Activated CD4-positive, alpha-beta T cell treated with anti-CD3 and anti-CD28 coated beads for 36 hours (primary cell): ENCODE results near the gene RELL2. TPM values are rescaled to one million over a fixed set of nuclear protein-coding genes. Genes with fewer than 3 reads are reported as not detected.

Source experiments
- ATAC-seq: fragments of 200-7000 bp; cut with Tn5 transposase; one replicate; pipeline ENCODE4 v1.10.0; 2021; ENCODE audit warnings: mild to moderate bottlenecking, moderate library complexity
- CTCF ChIA-PET: fragments of 350-600 bp; sonication (Branson Sonifier 250); formaldehyde crosslinking; loops from one replicate; lab custom pipeline; 2021; ENCODE audit warnings: antibody characterized with exemption; lab: Charles Lee
- POLR2A ChIA-PET: fragments of 350-600 bp; sonication (Branson Sonifier 250); formaldehyde crosslinking; loops from one replicate; lab custom pipeline; 2021; ENCODE audit warnings: antibody characterized with exemption, inconsistent platforms; lab: Charles Lee
- DNase-seq: peaks from one replicate; pipeline ENCODE4 v3.0.0-alpha.2; 2020
- H3K27ac Mint-ChIP-seq: one replicate; pipeline ENCODE4 v1.8.0; 2021; ENCODE audit warnings: mixed read lengths
- H3K27me3 Mint-ChIP-seq: one replicate; pipeline ENCODE4 v1.8.0; 2021; ENCODE audit warnings: mixed read lengths
- H3K36me3 Mint-ChIP-seq: one replicate; pipeline ENCODE4 v1.8.0; 2021; ENCODE audit warnings: low read depth, mixed read lengths
- H3K4me1 Mint-ChIP-seq: one replicate; pipeline ENCODE4 v1.8.0; 2021; ENCODE audit warnings: mixed read lengths
- H3K4me3 Mint-ChIP-seq: one replicate; pipeline ENCODE4 v1.8.0; 2021; ENCODE audit warnings: mild to moderate bottlenecking, moderate library complexity, mixed read lengths
- H3K9me3 Mint-ChIP-seq: one replicate; pipeline ENCODE4 v1.8.0; 2021; ENCODE audit warnings: low read depth, mixed read lengths
- intact Hi-C, 2 experiments: fragments of 100-400 bp; cut with DNase I in 1 of 2; cut with micrococcal nuclease in 1 of 2; formaldehyde crosslinking; loops; one replicate each; pipeline versions ENCODE4 v1.14.2 to v1.15.1; 2022 to 2024; cut with DNase I, micrococcal nuclease
- total RNA-seq, 2 experiments: library from RNA; stranded (reverse); gene quantifications; one replicate each; pipeline ENCODE4 v1.2.3, GENCODE V29; 2021

RELL2 gene
- total RNA-seq, 2 experiments from 2014 or later, result 24.3 to 27.8 TPM

- intact Hi-C loops, result loop anchor here in 1 of 2 experiments (5.0 kb wide), 1 partner anchor 312 kb away; the partner anchor contains the start of gene TAF7
- no peaks in the 10 kb centered on the region for H3K27me3 Mint-ChIP-seq
- H3K9me3 Mint-ChIP-seq, result no peaks in the 10 kb centered on the region
- ChIA-PET CTCF (interaction anchor here (0.7 to 10.7 kb wide), 7 partner anchors 9 to 226 kb away, joined by 3 to 161 read pairs (median 15); partner anchors contain the start of genes DIAPH1 and PCDHGB6), POLR2A (no interaction called here)
- DNase-seq (no peak), ATAC-seq (no peak)
- peaks cover 36% of the 10 kb centered on the region for H3K4me1 Mint-ChIP-seq
- H3K27ac Mint-ChIP-seq, result peak overlapping the region; percentile 55
- peaks cover 40% of the 10 kb centered on the region for H3K36me3 Mint-ChIP-seq
- H3K4me3 Mint-ChIP-seq, result peak overlapping the region; percentile 92
These were observed 2.1 kb upstream of the RELL2 start for GRCh38 chr5:141634720-141635119.

GRCh38 chr5:141635646-141636045, 1.2 kb upstream of the RELL2 start:
- DNase-seq (no peak), ATAC-seq (no peak)
- no peaks in the 10 kb centered on the region for H3K27me3 Mint-ChIP-seq
- POLR2A ChIA-PET, result interaction anchor here (1.4 to 2.3 kb wide), 4 partner anchors 16 to 288 kb away, joined by 3 to 17 read pairs (median 9); partner anchors contain the start of genes DELE1, DIAPH1 and FCHSD1
- H3K4me3 Mint-ChIP-seq, result peak overlapping the region; percentile 92
- peak overlapping the region; percentile 72 for H3K27ac Mint-ChIP-seq
- H3K4me1 Mint-ChIP-seq, result peaks cover 36% of the 10 kb centered on the region
- intact Hi-C loops, result loop anchor here (1.0 to 5.0 kb wide), 6 partner anchors 16 to 313 kb away; partner anchors contain the start of genes FCHSD1 (in 1 of the 2) and TAF7 (in 1 of the 2)
- CTCF ChIA-PET, result interaction anchor here (0.6 to 10.7 kb wide), 9 partner anchors 10 to 325 kb away, joined by 3 to 161 read pairs (median 15); partner anchors contain the start of gene DIAPH1
- H3K9me3 Mint-ChIP-seq, result no peaks in the 10 kb centered on the region
- H3K36me3 Mint-ChIP-seq, result peaks cover 40% of the 10 kb centered on the region

GRCh38 chr5:141636106-141636412, 738 bp upstream of the RELL2 start:
- ChIA-PET CTCF (interaction anchor here (1.1 to 10.7 kb wide), 10 partner anchors 10 to 325 kb away, joined by 4 to 161 read pairs (median 12); partner anchors contain the start of gene DIAPH1), POLR2A (interaction anchor here (1.2 to 2.3 kb wide), 5 partner anchors 10 to 287 kb away, joined by 3 to 17 read pairs (median 6); partner anchors contain the start of genes DELE1, DIAPH1 and FCHSD1)
- ATAC-seq (no peak), DNase-seq (no peak)
- Mint-ChIP-seq H3K4me3 (peak overlapping the region; percentile 92), H3K27ac (peak overlapping the region; percentile 72), H3K9me3 (no peaks in the 10 kb centered on the region), H3K27me3 (no peaks in the 10 kb centered on the region), H3K4me1 (peaks cover 40% of the 10 kb centered on the region), H3K36me3 (peaks cover 44% of the 10 kb centered on the region)
- intact Hi-C loops, result loop anchor here (1.0 to 5.0 kb wide), 6 partner anchors 15 to 314 kb away; partner anchors contain the start of genes FCHSD1 (in 1 of the 2) and TAF7 (in 1 of the 2)

GRCh38 chr5:141637123-141637766, 448 bp downstream of the RELL2 start:
- Mint-ChIP-seq H3K9me3 (no peaks in the 10 kb centered on the region), H3K27me3 (no peaks in the 10 kb centered on the region), H3K27ac (peak overlapping the region; percentile 92), H3K4me1 (peaks cover 50% of the 10 kb centered on the region), H3K36me3 (peaks cover 48% of the 10 kb centered on the region), H3K4me3 (peak overlapping the region; percentile 92)
- ATAC-seq, result peak; percentile 46
- intact Hi-C loops, result loop anchor here in 1 of 2 experiments (5.0 kb wide), 1 partner anchor 315 kb away; the partner anchor contains the start of gene TAF7
- POLR2A ChIA-PET, result interaction anchor here (0.5 to 2.8 kb wide), 12 partner anchors 9 to 331 kb away, joined by 3 to 17 read pairs (median 4); partner anchors contain the start of genes DELE1, DIAPH1, FCHSD1 and RNF14
- DNase-seq, result peak; percentile 70
- CTCF ChIA-PET, result interaction anchor here (0.5 to 10.7 kb wide), 21 partner anchors 11 to 323 kb away, joined by 3 to 161 read pairs (median 5); partner anchors contain the start of gene DIAPH1

- ATAC-seq (peak; percentile 39), DNase-seq (peak; percentile 73)
- ChIA-PET CTCF (interaction anchor here (0.5 to 10.7 kb wide), 13 partner anchors 11 to 241 kb away, joined by 3 to 161 read pairs (median 9); partner anchors contain the start of gene DIAPH1), POLR2A (interaction anchor here (0.5 to 2.8 kb wide), 6 partner anchors 13 to 331 kb away, joined by 3 to 17 read pairs (median 8); partner anchors contain the start of genes DELE1, DIAPH1, FCHSD1 and RNF14)
- Mint-ChIP-seq H3K27me3 (no peaks in the 10 kb centered on the region), H3K4me1 (peaks cover 47% of the 10 kb centered on the region), H3K4me3 (peak overlapping the region; percentile 92), H3K9me3 (no peaks in the 10 kb centered on the region), H3K27ac (peak overlapping the region; percentile 92), H3K36me3 (peaks cover 45% of the 10 kb centered on the region)
- intact Hi-C loops, result loop anchor here (1.0 to 5.0 kb wide), 3 partner anchors 13 to 316 kb away; partner anchors contain the start of genes FCHSD1 (in 1 of the 2) and TAF7 (in 1 of the 2)
These were observed 1.1 kb downstream of the RELL2 start for GRCh38 chr5:141637767-141638419.

GRCh38 chr5:141638771-141639170, 2.0 kb downstream of the RELL2 start:
- Mint-ChIP-seq H3K36me3 (peaks cover 43% of the 10 kb centered on the region), H3K4me3 (peak overlapping the region; percentile 92), H3K27me3 (no peaks in the 10 kb centered on the region), H3K9me3 (no peaks in the 10 kb centered on the region), H3K4me1 (peaks cover 45% of the 10 kb centered on the region), H3K27ac (peak overlapping the region; percentile 92)
- no peak for ATAC-seq
- ChIA-PET POLR2A (interaction anchor here (0.5 to 2.8 kb wide), 2 partner anchors 30 to 47 kb away, joined by 3 to 10 read pairs; no protein-coding TSS in a partner anchor), CTCF (interaction anchor here (1.2 to 4.6 kb wide), 5 partner anchors 10 to 75 kb away, joined by 3 to 25 read pairs (median 14); no protein-coding TSS in a partner anchor)
- intact Hi-C loops, result loop anchor here (1.0 to 5.0 kb wide), 3 partner anchors 13 to 316 kb away; partner anchors contain the start of genes FCHSD1 (in 1 of the 2) and TAF7 (in 1 of the 2)
- no peak for DNase-seq

- peak overlapping the region; percentile 37 for H3K27ac Mint-ChIP-seq
- intact Hi-C loops, result loop anchor here in 1 of 2 experiments (5.0 kb wide), 1 partner anchor 317 kb away; the partner anchor contains the start of gene TAF7
- ChIA-PET CTCF (interaction anchor here (0.6 to 4.6 kb wide), 5 partner anchors 9 to 81 kb away, joined by 4 to 25 read pairs (median 14); no protein-coding TSS in a partner anchor), POLR2A (no interaction called here)
- no peaks in the 10 kb centered on the region for H3K27me3 Mint-ChIP-seq
- H3K4me1 Mint-ChIP-seq, result peaks cover 38% of the 10 kb centered on the region
- no peaks in the 10 kb centered on the region for H3K9me3 Mint-ChIP-seq
- DNase-seq, result no peak
- no peak for ATAC-seq
- peaks cover 41% of the 10 kb centered on the region for H3K36me3 Mint-ChIP-seq
- no peak overlapping the region for H3K4me3 Mint-ChIP-seq
These were observed 2.7 kb downstream of the RELL2 start for GRCh38 chr5:141639357-141640050.

- H3K27ac Mint-ChIP-seq, result no peak overlapping the region
- CTCF ChIA-PET, result interaction anchor here (0.6 to 4.6 kb wide), 6 partner anchors 9 to 81 kb away, joined by 3 to 30 read pairs (median 8); no protein-coding TSS in a partner anchor
These were observed 3.2 kb downstream of the RELL2 start for GRCh38 chr5:141640051-141640415.

GRCh38 chr5:141640698-141641097, 3.9 kb downstream of the RELL2 start:
- ChIA-PET CTCF (interaction anchor here (1.1 to 3.1 kb wide), 5 partner anchors 10 to 320 kb away, joined by 3 to 30 read pairs (median 4); no protein-coding TSS in a partner anchor), POLR2A (interaction anchor here (1.7 kb wide), 1 partner anchor 49 kb away, joined by 4 read pairs; no protein-coding TSS in a partner anchor)
- peaks cover 26% of the 10 kb centered on the region for H3K4me1 Mint-ChIP-seq
- DNase-seq (no peak), ATAC-seq (no peak)
- H3K36me3 Mint-ChIP-seq, result peaks cover 39% of the 10 kb centered on the region
- intact Hi-C loops, result no loop called here
- no peak overlapping the region for H3K27ac Mint-ChIP-seq
- no peaks in the 10 kb centered on the region for H3K9me3 Mint-ChIP-seq
- no peaks in the 10 kb centered on the region for H3K27me3 Mint-ChIP-seq
- H3K4me3 Mint-ChIP-seq, result no peak overlapping the region

More at GRCh38 chr5:141640051-141640415, 3.2 kb downstream of the RELL2 start:
- ATAC-seq, result no peak
- H3K4me3 Mint-ChIP-seq, result no peak overlapping the region
- H3K4me1 Mint-ChIP-seq, result peaks cover 33% of the 10 kb centered on the region
- H3K36me3 Mint-ChIP-seq, result peaks cover 40% of the 10 kb centered on the region
- no peak for DNase-seq
- no peaks in the 10 kb centered on the region for H3K27me3 Mint-ChIP-seq
- POLR2A ChIA-PET, result no interaction called here
- no peaks in the 10 kb centered on the region for H3K9me3 Mint-ChIP-seq
- intact Hi-C loops, result no loop called here
